Stimulated activated CD8-positive, alpha-beta memory T cell treated with anti-CD3 and anti-CD28 coated beads, Interleukin-12 subunit alpha, Interleukin-12 subunit beta, amount 100 ng/mL, for 4 hours (primary cell): Measurements from ENCODE around the gene HDAC8.

Experiments
- DNase-seq: peaks from one replicate; pipeline ENCODE4 v3.0.0-alpha.2; 2020; ENCODE audit warnings: low read depth

The HDAC8 gene

GRCh38 chrX:72294497-72294896, 278.1 kb downstream of the HDAC8 start:
- DNase-seq, result no peak

DNA sequence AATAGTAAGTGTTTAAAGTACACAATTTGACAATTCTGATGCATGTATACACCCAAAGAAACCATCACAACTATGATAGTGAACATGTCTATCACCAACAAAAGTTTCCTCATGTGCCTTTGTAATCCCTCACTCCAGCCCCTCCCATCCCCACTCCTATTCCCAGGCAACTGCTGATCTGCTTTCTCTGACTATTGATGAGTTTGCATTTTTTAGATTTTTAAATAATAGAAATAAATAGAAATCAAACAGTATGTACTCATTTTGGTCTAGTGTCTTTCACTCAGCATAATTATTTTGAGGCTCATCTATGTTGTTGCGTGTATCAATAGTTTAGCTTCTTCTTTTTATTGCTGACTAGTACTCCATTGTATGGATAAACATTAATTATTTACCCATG, 290.3 kb downstream of the HDAC8 start:
- no peak for DNase-seq

GRCh38 chrX:72280321-72280845, 292.3 kb downstream of the HDAC8 start:
- DNase-seq, result no peak
